BLaER1 (cell line): ENCODE data around the gene CASK.

Experiments
- H3K27ac ChIP-seq: shearing (Covaris generic); formaldehyde crosslinking; 2 replicates; pipeline ENCODE4 v1.8.1; 2022
- H3K27me3 ChIP-seq: shearing (Covaris generic); formaldehyde crosslinking; 2 replicates; pipeline ENCODE4 v1.8.1; 2022
- H3K36me3 ChIP-seq: shearing (Covaris generic); formaldehyde crosslinking; 2 replicates; pipeline ENCODE4 v1.8.1; 2022
- H3K4me1 ChIP-seq: shearing (Covaris generic); formaldehyde crosslinking; 2 replicates; pipeline ENCODE4 v1.8.1; 2022
- H3K4me2 ChIP-seq: shearing (Covaris generic); formaldehyde crosslinking; 2 replicates; pipeline ENCODE4 v1.8.1; 2022
- H3K4me3 ChIP-seq: shearing (Covaris generic); formaldehyde crosslinking; 2 replicates; pipeline ENCODE4 v1.8.1; 2022
- H3K9ac ChIP-seq: shearing (Covaris generic); formaldehyde crosslinking; 2 replicates; pipeline ENCODE4 v1.8.1; 2022
- H3K9me3 ChIP-seq: shearing (Covaris generic); formaldehyde crosslinking; 2 replicates; pipeline ENCODE4 v1.8.1; 2022
- H4K20me1 ChIP-seq: shearing (Covaris generic); formaldehyde crosslinking; 2 replicates; pipeline ENCODE4 v1.8.1; 2022
- Cebpa-rat ChIP-seq: shearing (Covaris generic); IDR thresholded peaks from 2 replicates; pipeline ENCODE4 v1.8.1; 2022

CASK gene

DNA sequence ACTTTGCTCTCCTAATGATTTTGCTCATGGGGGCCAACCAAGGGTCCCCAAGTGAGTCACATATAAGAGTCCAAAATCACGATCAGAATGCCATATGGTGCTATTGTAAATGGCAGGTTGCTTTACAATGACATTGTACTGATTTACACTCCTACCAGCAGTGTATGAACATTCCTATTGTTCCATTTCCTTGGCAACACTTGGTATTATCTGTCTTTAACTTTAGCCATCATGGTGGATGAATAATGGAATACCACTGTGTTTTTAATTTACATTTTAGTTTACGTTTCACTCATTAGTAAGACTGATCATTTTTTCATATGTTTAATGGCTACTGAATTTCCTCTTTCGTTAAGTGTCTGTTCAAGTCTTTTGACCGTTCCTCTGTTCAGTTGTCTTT, 379.7 kb downstream of the CASK start:
- H3K4me3 ChIP-seq: no peak overlapping the region
- no peaks in the 10 kb centered on the region for H3K4me1 ChIP-seq
- peaks cover 67% of the 10 kb centered on the region for H3K27me3 ChIP-seq
- H3K36me3 ChIP-seq: peaks cover 2% of the 10 kb centered on the region; the same call in 1 of the 2 replicates
- no peaks in the 10 kb centered on the region for H4K20me1 ChIP-seq
- TF ChIP-seq Cebpa-rat: no peak
- H3K4me2 ChIP-seq: no peak overlapping the region
- no peaks in the 10 kb centered on the region for H3K9me3 ChIP-seq
- H3K9ac ChIP-seq: no peak overlapping the region
- H3K27ac ChIP-seq: no peak overlapping the region

DNA sequence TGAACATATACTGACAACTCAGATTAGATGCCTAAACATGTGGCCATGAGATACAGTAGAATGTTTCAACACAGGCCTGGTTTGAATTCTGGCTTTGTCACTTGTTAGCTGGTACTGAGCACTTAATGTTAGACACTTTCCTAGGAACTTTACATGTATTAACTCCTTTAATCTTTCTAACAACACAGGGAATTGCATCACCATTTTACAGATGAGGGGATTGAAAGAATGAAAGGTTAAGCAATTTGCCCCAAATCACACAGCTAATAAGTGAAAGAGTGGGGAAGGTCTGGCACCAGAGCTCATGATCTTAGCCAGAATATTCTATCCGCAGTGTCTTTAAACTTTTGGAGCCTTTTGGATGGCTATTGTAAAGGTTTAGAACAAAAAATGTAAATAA, 380.3 kb downstream of the CASK start:
- no peak overlapping the region for H3K4me2 ChIP-seq
- TF ChIP-seq Cebpa-rat: no peak
- no peak overlapping the region for H3K27ac ChIP-seq
- H3K9me3 ChIP-seq: no peaks in the 10 kb centered on the region
- H3K4me3 ChIP-seq: no peak overlapping the region
- H3K27me3 ChIP-seq: peaks cover 62% of the 10 kb centered on the region
- H4K20me1 ChIP-seq: no peaks in the 10 kb centered on the region
- no peak overlapping the region for H3K9ac ChIP-seq
- H3K4me1 ChIP-seq: no peaks in the 10 kb centered on the region
- H3K36me3 ChIP-seq: peaks cover 3% of the 10 kb centered on the region; the same call in 1 of the 2 replicates

DNA sequence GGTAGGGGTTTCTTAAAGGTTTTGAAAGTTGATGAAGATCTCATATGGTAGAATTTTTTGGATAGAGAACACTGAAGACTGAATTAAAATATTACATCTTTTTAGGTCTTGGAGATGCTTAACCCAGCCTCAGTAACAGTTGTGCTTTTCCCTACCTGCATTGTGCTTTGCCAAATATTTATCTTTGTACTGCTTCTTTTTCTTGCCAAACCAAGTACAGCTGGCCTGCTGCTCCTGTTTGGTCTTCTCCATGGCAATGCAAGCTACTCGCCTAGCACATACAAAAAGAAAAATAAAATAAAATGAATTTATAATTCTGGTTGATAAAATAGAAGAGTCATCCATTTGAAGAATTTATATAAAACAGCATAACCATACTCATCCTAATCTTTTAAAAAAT, 380.8 kb downstream of the CASK start:
- H3K36me3 ChIP-seq: peaks cover 3% of the 10 kb centered on the region; the same call in 1 of the 2 replicates
- no peak overlapping the region for H3K9ac ChIP-seq
- H3K9me3 ChIP-seq: no peaks in the 10 kb centered on the region
- no peaks in the 10 kb centered on the region for H3K4me1 ChIP-seq
- no peak overlapping the region for H3K27ac ChIP-seq
- H3K27me3 ChIP-seq: peaks cover 62% of the 10 kb centered on the region
- H4K20me1 ChIP-seq: no peaks in the 10 kb centered on the region
- no peak overlapping the region for H3K4me2 ChIP-seq
- no peak overlapping the region for H3K4me3 ChIP-seq
- no peak for TF ChIP-seq Cebpa-rat

DNA sequence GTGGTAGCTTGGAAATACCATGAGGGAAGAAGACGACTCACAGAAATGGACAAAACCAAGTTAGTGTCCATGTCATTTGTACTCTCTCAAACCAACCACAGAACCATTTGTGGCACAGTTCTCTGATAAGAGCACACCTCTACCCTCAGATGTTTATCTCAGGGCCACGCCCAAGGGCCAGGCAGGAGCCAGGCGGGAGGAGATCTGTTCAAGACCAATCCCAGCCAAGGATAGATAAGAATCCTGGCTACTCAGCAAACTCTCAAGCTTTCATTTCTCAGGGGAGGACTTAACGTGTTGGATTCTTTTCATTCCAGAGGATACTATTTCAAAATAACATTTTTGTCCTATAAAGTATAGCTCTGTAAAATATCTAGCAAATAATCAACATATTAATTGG, 381.2 kb downstream of the CASK start:
- no peaks in the 10 kb centered on the region for H4K20me1 ChIP-seq
- H3K4me1 ChIP-seq: no peaks in the 10 kb centered on the region
- no peak overlapping the region for H3K4me2 ChIP-seq
- no peak for TF ChIP-seq Cebpa-rat
- H3K27ac ChIP-seq: no peak overlapping the region
- H3K4me3 ChIP-seq: no peak overlapping the region
- H3K36me3 ChIP-seq: peaks cover 3% of the 10 kb centered on the region; the same call in 1 of the 2 replicates
- H3K27me3 ChIP-seq: peaks cover 62% of the 10 kb centered on the region
- no peaks in the 10 kb centered on the region for H3K9me3 ChIP-seq
- H3K9ac ChIP-seq: no peak overlapping the region

DNA sequence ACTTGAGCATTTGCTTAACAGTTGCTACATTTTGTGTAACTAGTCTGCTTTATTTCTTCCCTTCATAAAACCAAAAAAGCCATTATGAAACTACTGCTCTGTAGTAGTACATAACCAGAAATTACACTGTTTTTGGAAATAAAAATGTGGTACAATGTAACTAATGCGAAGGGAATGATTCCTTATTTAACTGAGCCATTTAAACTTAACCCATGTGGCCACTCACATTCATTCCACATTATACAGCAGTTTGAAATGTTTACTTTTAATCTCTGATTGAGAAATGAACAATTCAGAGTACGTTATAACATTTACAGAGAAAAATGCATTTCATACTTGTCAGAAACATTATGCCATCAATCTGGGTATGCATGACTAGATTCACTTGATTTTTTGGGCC, 382.0 kb downstream of the CASK start:
- Histone ChIP-seq H3K4me1 (no peaks in the 10 kb centered on the region), H3K27me3 (peaks cover 58% of the 10 kb centered on the region), H3K9ac (no peak overlapping the region), H3K9me3 (no peaks in the 10 kb centered on the region), H3K27ac (no peak overlapping the region), H3K4me3 (no peak overlapping the region), H4K20me1 (no peaks in the 10 kb centered on the region), H3K36me3 (peaks cover 3% of the 10 kb centered on the region; the same call in 1 of the 2 replicates), H3K4me2 (no peak overlapping the region)
- no peak for TF ChIP-seq Cebpa-rat

DNA sequence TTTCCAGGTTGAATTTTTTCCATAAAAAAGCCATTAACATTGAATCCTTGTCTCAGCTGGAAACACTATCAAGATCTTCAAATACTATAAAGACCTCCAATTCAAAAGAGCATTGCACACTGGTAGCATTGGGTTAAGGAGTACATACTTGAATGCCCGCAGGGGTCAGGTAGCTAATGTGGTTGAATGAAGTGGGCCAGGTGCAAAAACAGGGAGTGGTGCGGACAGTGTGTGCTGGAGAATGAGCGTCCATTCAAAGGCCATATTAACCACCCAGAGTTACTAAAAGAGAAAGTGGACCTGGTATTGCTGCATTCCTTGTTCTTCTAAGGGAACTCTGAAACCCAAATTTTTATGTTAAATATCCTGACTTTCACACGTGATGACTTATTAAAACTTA, 384.6 kb downstream of the CASK start:
- Histone ChIP-seq H3K4me3 (no peak overlapping the region), H3K4me2 (no peak overlapping the region), H3K9me3 (no peaks in the 10 kb centered on the region), H3K9ac (no peak overlapping the region), H3K4me1 (no peaks in the 10 kb centered on the region), H3K36me3 (peaks cover 3% of the 10 kb centered on the region; the same call in 1 of the 2 replicates), H3K27me3 (peaks cover 36% of the 10 kb centered on the region), H4K20me1 (no peaks in the 10 kb centered on the region), H3K27ac (no peak overlapping the region)
- no peak for TF ChIP-seq Cebpa-rat

DNA sequence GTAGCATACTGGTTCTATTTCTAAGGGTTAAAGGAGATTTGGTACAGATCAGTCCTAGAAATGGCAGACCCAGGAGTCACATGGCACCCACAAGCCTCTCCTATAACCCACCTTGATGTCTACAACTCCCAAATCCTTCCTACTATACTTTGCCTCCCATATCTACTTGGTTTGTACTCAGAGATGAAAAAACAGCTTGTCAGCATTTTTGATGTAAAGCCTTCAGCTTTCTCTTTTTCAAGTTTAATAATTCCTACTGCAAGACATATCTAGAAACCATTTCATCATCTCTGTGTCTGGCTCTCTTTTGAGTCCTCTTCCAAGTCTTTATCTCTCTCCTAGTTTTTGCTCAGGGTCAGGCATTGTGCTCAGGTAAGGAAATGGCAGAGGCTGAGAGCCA, 393.3 kb downstream of the CASK start:
- H3K9ac ChIP-seq: no peak overlapping the region
- no peak overlapping the region for H3K27ac ChIP-seq
- H3K4me2 ChIP-seq: no peak overlapping the region
- no peaks in the 10 kb centered on the region for H3K4me1 ChIP-seq
- H3K36me3 ChIP-seq: peaks cover 31% of the 10 kb centered on the region
- H3K9me3 ChIP-seq: no peaks in the 10 kb centered on the region
- no peak overlapping the region for H3K4me3 ChIP-seq
- no peak for TF ChIP-seq Cebpa-rat
- H4K20me1 ChIP-seq: peaks cover 12% of the 10 kb centered on the region; the same call in 1 of the 2 replicates
- peaks cover 76% of the 10 kb centered on the region for H3K27me3 ChIP-seq

DNA sequence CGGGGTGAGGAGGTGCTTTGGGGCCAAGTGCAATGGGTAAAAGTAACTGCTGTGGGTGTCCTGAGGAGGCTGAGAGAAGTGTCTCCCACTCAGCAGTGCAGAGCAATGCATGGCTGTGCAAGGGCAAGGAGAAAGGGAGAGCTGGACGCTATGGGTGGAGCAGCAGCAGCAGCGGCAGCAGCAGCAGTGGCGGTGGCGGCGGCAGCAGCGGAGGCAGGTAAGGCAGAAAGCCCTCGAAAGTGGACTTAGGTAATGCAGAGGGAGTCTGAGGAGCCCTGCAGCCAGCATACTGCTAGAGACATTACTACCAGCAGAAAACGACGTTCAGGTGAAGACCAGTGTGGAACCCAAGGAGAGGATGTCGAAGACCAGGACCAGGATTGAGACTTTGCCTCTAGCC, 394.1 kb downstream of the CASK start:
- Histone ChIP-seq H3K36me3 (peaks cover 31% of the 10 kb centered on the region), H3K9me3 (no peaks in the 10 kb centered on the region), H3K27ac (no peak overlapping the region), H3K9ac (no peak overlapping the region), H3K4me1 (no peaks in the 10 kb centered on the region), H3K4me3 (no peak overlapping the region), H3K27me3 (peaks cover 84% of the 10 kb centered on the region), H3K4me2 (no peak overlapping the region), H4K20me1 (peaks cover 18% of the 10 kb centered on the region; the same call in 1 of the 2 replicates)
- TF ChIP-seq Cebpa-rat: no peak

DNA sequence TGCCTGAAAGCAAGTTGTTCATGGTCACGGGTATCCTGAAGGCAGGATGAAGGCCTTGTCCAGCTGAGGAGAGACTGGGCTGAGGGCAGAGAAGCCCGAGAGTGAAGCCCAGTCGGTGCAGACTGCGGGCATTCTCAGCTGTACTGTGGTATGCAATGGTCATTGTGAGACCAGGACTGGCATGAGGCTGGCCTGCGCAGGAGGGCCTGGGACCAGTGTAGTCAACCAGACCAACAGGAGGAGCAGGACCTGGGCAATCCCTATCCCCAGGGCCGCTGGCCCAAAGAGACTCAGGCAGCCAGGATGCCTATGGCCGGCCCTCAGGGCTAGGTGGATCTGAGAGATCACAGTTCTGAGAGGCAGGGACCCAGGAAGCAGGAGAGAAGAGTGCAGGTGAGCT, 394.6 kb downstream of the CASK start:
- Histone ChIP-seq H3K4me2 (no peak overlapping the region), H3K9me3 (no peaks in the 10 kb centered on the region), H4K20me1 (peaks cover 19% of the 10 kb centered on the region; the same call in 1 of the 2 replicates), H3K4me1 (no peaks in the 10 kb centered on the region), H3K27ac (no peak overlapping the region), H3K27me3 (peaks cover 87% of the 10 kb centered on the region), H3K36me3 (peaks cover 31% of the 10 kb centered on the region), H3K9ac (no peak overlapping the region), H3K4me3 (no peak overlapping the region)
- no peak for TF ChIP-seq Cebpa-rat

DNA sequence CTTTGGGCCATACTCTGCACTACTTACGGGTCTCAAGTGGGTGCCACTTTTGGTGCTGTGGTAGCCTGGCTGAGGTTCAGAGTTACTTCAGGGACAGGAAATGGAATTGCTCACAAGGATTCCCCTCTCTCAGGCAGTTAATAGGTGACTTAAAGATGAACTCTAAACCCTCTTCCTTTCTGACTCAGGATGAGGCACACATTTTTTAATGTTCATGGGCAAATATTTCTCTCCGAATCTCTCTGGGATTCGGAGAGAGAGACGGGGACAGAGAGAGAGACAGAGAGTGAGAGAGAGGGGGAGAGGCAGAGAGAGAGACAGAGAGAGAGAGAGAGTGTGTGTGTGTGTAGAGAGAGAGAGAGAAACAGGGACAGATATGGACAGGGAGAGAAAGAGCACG, 396.4 kb downstream of the CASK start:
- Histone ChIP-seq H3K36me3 (peaks cover 37% of the 10 kb centered on the region), H3K27ac (no peak overlapping the region), H3K4me1 (no peaks in the 10 kb centered on the region), H3K9me3 (no peaks in the 10 kb centered on the region), H3K27me3 (peaks cover 96% of the 10 kb centered on the region), H4K20me1 (peaks cover 19% of the 10 kb centered on the region; the same call in 1 of the 2 replicates), H3K4me2 (no peak overlapping the region), H3K4me3 (no peak overlapping the region), H3K9ac (no peak overlapping the region)
- TF ChIP-seq Cebpa-rat: no peak

DNA sequence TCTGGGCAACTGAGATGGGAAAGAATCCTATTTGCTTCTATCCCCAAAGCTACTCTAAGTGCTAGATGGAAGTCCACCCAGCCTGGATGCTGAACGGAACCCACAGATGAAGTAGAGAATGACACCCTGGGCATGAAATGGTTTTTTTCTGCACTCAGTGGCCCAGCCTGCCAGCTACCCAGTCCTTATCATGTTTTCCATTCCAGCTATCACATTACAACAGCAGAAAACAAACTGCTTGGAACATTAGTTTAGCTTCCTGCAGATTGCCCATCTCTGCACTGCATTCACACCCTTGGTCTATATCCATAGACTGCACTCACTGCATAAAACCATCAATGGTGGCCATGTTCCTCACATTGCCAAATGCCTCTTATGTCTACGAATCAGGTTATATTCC, 397.1 kb downstream of the CASK start:
- Histone ChIP-seq H3K4me3 (no peak overlapping the region), H3K4me2 (no peak overlapping the region), H3K27me3 (peaks cover 96% of the 10 kb centered on the region), H3K36me3 (peaks cover 37% of the 10 kb centered on the region), H4K20me1 (peaks cover 19% of the 10 kb centered on the region; the same call in 1 of the 2 replicates), H3K27ac (no peak overlapping the region), H3K9ac (no peak overlapping the region), H3K9me3 (no peaks in the 10 kb centered on the region), H3K4me1 (no peaks in the 10 kb centered on the region)
- no peak for TF ChIP-seq Cebpa-rat
